ENCODE data around the gene GCNA.
"Not testable (repeated sequence)": the region's sequence is repeated elsewhere in the genome, so short reads cannot be mapped to it uniquely, and the experiment has no call there.

GCNA gene

GRCh38 chrX:71637253-71637618 lies 59.0 kb downstream of the GCNA start:
- no peaks in the 10 kb centered on the region for H3K4me1 ChIP-seq (ENCODE audit: control insufficient read depth in 1 of 2, insufficient read depth in 1 of 2, low read depth in 1 of 2, low read length in 1 of 2)
- no peak for TF ChIP-seq CTCF (IDR thresholded peaks at IDR 0.05)
- no peaks in the 10 kb centered on the region for H3K36me3 ChIP-seq
- no peak overlapping the region for H3K27ac ChIP-seq
- no peaks in the 10 kb centered on the region for H3K27me3 ChIP-seq
- no peak overlapping the region for H3K4me3 ChIP-seq (ENCODE audit: low read depth in 1 of 2, low read length in 1 of 2)
- no peaks in the 10 kb centered on the region for H3K9me3 ChIP-seq

GRCh38 chrX:71637848-71638247 lies 59.6 kb downstream of the GCNA start:
- TF ChIP-seq CTCF (IDR thresholded peaks at IDR 0.05), result no peak
- Histone ChIP-seq H3K27me3 (no peaks in the 10 kb centered on the region), H3K9me3 (no peaks in the 10 kb centered on the region), H3K4me3 (ENCODE audit: low read depth in 1 of 2, low read length in 1 of 2) (no peak overlapping the region), H3K36me3 (no peaks in the 10 kb centered on the region), H3K27ac (no peak overlapping the region), H3K4me1 (ENCODE audit: control insufficient read depth in 1 of 2, insufficient read depth in 1 of 2, low read depth in 1 of 2, low read length in 1 of 2) (no peaks in the 10 kb centered on the region)

GRCh38 chrX:71638409-71638808 lies 60.2 kb downstream of the GCNA start:
- H3K4me1 ChIP-seq (ENCODE audit: control insufficient read depth in 1 of 2, insufficient read depth in 1 of 2, low read depth in 1 of 2, low read length in 1 of 2), result no peaks in the 10 kb centered on the region
- no peak overlapping the region for H3K4me3 ChIP-seq (ENCODE audit: low read depth in 1 of 2, low read length in 1 of 2)
- no peaks in the 10 kb centered on the region for H3K36me3 ChIP-seq
- H3K27me3 ChIP-seq, result no peaks in the 10 kb centered on the region
- no peak for TF ChIP-seq CTCF (IDR thresholded peaks at IDR 0.05)
- H3K27ac ChIP-seq, result no peak overlapping the region
- no peaks in the 10 kb centered on the region for H3K9me3 ChIP-seq

- Histone ChIP-seq H3K36me3 (no peaks in the 10 kb centered on the region), H3K9me3 (no peaks in the 10 kb centered on the region), H3K27ac (no peak overlapping the region), H3K27me3 (no peaks in the 10 kb centered on the region), H3K4me1 (ENCODE audit: control insufficient read depth in 1 of 2, insufficient read depth in 1 of 2, low read depth in 1 of 2, low read length in 1 of 2) (no peaks in the 10 kb centered on the region), H3K4me3 (ENCODE audit: low read depth in 1 of 2, low read length in 1 of 2) (no peak overlapping the region)
- TF ChIP-seq CTCF (IDR thresholded peaks at IDR 0.05), result no peak
Observed at GRCh38 chrX:71640002-71640401, 61.8 kb downstream of the GCNA start.

- H3K9me3 ChIP-seq; H3K4me3 ChIP-seq (ENCODE audit: low read depth in 1 of 2, low read length in 1 of 2); H3K36me3 ChIP-seq; H3K27ac ChIP-seq; H3K27me3 ChIP-seq; H3K4me1 ChIP-seq (ENCODE audit: control insufficient read depth in 1 of 2, insufficient read depth in 1 of 2, low read depth in 1 of 2, low read length in 1 of 2): not testable (repeated sequence)
Observed at GRCh38 chrX:71644406-71644805, 66.2 kb downstream of the GCNA start.

- no peaks in the 10 kb centered on the region for H3K4me1 ChIP-seq (ENCODE audit: control insufficient read depth in 1 of 2, insufficient read depth in 1 of 2, low read depth in 1 of 2, low read length in 1 of 2)
- no peak overlapping the region for H3K4me3 ChIP-seq (ENCODE audit: low read depth in 1 of 2, low read length in 1 of 2)
- H3K9me3 ChIP-seq, result no peaks in the 10 kb centered on the region
- no peaks in the 10 kb centered on the region for H3K36me3 ChIP-seq
- H3K27me3 ChIP-seq, result no peaks in the 10 kb centered on the region
- no peak for TF ChIP-seq CTCF (IDR thresholded peaks at IDR 0.05)
- no peak overlapping the region for H3K27ac ChIP-seq
Observed at GRCh38 chrX:71650333-71650969, 72.2 kb downstream of the GCNA start.
